ENCODE measurements around the gene C16orf92. TPM values are rescaled to one million over a fixed set of nuclear protein-coding genes. Genes with fewer than 3 reads are reported as not detected.
A peak's percentile ranks its signal among the peaks of the same experiment; 100 is the strongest.

Gene C16orf92
- total RNA-seq, 4 donors from 2014 or later, result not detected

DNA sequence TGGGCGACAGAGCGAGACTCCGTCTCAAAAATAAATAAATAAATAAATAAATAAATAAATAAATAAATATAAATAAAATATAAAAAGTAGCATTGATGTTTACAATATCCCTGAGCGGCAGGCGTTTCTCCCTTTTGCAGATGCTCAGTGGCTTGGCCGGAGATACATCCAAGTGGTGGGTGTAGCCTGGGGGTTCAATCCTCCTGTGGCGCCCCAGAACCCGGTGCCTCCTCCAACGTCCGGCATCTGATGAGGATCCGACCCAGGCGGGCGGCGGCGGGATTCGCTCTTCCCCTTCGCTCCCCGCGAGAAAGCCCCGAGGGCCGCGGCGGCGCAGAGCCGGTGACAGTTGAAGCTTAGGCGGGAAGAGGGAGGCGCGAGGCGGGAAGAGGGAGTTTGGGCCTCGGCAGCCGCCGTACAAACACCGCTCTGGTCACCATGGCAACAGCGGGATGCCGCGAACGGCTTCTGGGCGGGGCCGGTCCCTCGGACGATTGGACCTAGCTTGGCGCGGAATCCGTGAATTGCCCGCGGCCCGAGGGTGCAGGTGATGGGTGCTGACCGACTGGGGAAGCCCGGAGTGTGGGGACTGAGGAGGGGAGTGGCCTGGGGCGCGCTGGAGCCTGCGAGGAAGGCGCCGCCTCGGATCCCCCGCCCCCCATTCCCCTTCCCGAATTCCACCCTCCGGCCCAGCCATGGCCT is 29.8 kb downstream of the C16orf92 start:
- H3K4me3 ChIP-seq (replicated peaks in 1 of 3), result peak overlapping the region; percentile 11 to 58 (median 41)
- H3K9me3 ChIP-seq, result no peaks in the 10 kb centered on the region
- H3K27ac ChIP-seq, result peak overlapping the region in 1 of 3 donors; percentile 43
- no peaks in the 10 kb centered on the region for H3K27me3 ChIP-seq
- WGBS, 2 donors, result 6 to 9% methylated on average over 31 to 49 of the region's 58 CpGs
- H3K4me1 ChIP-seq, result peaks cover 15 to 23% of the 10 kb centered on the region in 2 donors
- DNase-seq, result peak; percentile 89 to 93
- intact Hi-C loops (cut with DNase I), result no loop called here
- no peaks in the 10 kb centered on the region for H3K36me3 ChIP-seq
- TF ChIP-seq, protein P1, sequence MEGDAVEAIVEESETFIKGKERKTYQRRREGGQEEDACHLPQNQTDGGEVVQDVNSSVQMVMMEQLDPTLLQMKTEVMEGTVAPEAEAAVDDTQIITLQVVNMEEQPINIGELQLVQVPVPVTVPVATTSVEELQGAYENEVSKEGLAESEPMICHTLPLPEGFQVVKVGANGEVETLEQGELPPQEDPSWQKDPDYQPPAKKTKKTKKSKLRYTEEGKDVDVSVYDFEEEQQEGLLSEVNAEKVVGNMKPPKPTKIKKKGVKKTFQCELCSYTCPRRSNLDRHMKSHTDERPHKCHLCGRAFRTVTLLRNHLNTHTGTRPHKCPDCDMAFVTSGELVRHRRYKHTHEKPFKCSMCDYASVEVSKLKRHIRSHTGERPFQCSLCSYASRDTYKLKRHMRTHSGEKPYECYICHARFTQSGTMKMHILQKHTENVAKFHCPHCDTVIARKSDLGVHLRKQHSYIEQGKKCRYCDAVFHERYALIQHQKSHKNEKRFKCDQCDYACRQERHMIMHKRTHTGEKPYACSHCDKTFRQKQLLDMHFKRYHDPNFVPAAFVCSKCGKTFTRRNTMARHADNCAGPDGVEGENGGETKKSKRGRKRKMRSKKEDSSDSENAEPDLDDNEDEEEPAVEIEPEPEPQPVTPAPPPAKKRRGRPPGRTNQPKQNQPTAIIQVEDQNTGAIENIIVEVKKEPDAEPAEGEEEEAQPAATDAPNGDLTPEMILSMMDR (IDR thresholded peaks at IDR 0.05), result no peak
- TF ChIP-seq POLR2A (IDR thresholded peaks at IDR 0.05), result no peak

DNA sequence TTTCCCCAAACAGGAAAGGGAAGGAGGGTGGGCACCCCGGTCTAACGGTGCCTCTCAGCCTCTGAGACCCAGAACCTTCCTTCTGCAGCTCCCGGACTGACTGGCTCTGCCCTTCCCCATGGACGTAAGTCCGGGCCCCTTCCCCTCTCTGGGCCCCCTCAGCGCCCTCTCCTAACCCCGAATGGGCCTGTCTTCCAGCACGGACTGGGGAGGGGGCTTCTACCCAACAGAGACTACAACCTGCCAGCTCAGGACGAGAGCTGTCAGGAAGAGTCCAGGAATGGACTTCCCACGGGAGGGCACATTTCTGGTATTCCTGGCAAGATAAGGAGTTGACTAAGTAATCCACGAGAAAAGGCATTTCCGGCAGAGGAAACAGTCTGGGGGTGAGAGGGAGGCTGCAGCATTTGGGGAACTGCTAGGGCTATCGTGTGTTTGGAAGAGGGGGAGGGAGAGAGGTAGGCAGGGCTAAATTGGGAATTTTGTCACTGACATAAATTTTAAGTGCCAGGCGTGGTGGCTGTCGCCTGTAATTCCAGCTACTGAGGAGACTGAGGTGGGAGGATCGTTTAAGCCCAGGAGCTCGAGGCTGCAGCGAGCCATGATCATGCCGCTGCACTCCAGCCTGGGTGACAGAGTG is 30.5 kb downstream of the C16orf92 start:
- H3K36me3 ChIP-seq, result no peaks in the 10 kb centered on the region
- WGBS, 2 donors, result 5 to 7% methylated on average over 18 to 19 of the region's 19 CpGs
- no peak for DNase-seq
- TF ChIP-seq, protein P1 (IDR thresholded peaks at IDR 0.05), result no peak
- no peak for TF ChIP-seq POLR2A (IDR thresholded peaks at IDR 0.05)
- peak overlapping the region; percentile 11 to 58 (median 41) for H3K4me3 ChIP-seq (replicated peaks in 1 of 3)
- peak overlapping the region in 1 of 3 donors; percentile 43 for H3K27ac ChIP-seq
- intact Hi-C loops (cut with DNase I), result no loop called here
- peaks cover 15 to 29% of the 10 kb centered on the region in 2 donors for H3K4me1 ChIP-seq
- H3K27me3 ChIP-seq, result no peaks in the 10 kb centered on the region
- no peaks in the 10 kb centered on the region for H3K9me3 ChIP-seq

DNA sequence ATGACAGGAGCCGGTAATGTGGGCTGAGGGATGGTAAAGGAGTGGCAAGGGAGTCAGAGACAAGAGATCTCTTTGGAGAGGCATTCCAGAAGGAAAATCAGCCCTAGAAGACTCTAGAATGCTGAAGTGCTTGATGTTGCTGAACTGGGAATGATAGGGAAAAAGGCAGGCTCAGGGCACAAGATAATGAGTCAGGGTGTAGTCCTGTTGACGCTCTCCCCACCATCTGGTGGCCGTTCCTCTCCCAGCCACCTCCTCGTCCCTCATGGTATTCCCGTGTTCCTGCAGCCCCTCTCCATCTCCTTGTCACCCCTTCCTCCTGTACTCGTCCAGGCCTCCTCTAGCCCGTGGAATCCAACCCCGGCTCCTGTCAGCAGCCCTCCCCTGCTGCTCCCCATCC is 31.5 kb downstream of the C16orf92 start:
- intact Hi-C loops (cut with DNase I), result no loop called here
- no peak overlapping the region for H3K4me3 ChIP-seq (replicated peaks in 1 of 3)
- H3K36me3 ChIP-seq, result no peaks in the 10 kb centered on the region
- no peaks in the 10 kb centered on the region for H3K27me3 ChIP-seq
- H3K27ac ChIP-seq, result no peak overlapping the region
- TF ChIP-seq, protein P1 (IDR thresholded peaks at IDR 0.05), result no peak
- TF ChIP-seq POLR2A (IDR thresholded peaks at IDR 0.05), result no peak
- no peaks in the 10 kb centered on the region for H3K9me3 ChIP-seq
- H3K4me1 ChIP-seq, result peaks cover 15 to 29% of the 10 kb centered on the region in 2 donors
- DNase-seq, result no peak
- 81 to 89% methylated on average over 8 of the region's 8 CpGs for WGBS, 2 donors

DNA sequence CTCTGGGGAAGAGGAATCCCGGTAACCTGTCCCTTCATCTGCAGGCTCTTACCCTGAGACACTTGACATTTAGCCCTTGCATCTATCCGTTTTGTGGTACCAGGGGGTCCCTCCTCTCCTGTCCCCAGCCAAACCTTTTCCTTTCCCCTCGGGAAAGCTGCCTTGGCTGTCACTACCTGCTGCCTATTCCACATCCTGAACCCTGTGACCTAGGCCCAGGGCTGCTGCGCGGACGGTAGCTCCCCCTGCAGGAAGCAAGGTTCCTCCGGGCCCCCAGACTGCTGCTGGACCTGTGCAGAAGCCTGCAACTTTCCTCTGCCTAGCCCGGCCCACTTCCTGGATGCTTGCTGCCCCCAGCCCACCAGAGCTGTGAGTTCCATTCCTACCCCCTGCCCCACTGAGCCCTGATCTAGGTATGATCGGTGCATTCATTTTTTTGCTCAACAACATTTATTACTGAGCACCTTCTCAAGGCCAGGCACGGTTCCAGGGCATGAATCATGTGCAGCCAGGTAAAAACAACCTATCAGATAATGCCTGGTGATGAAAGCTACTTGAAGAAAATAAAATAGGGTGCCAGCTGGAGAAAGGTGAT is 32.1 kb downstream of the C16orf92 start:
- H3K9me3 ChIP-seq, result no peaks in the 10 kb centered on the region
- H3K27ac ChIP-seq, result no peak overlapping the region
- peak; percentile 80 to 84 for DNase-seq
- H3K36me3 ChIP-seq, result no peaks in the 10 kb centered on the region
- no peak for TF ChIP-seq POLR2A (IDR thresholded peaks at IDR 0.05)
- TF ChIP-seq, protein P1 (IDR thresholded peaks at IDR 0.05), result peak in 5 of 6 experiments; percentile 10 to 36 (median 16)
- H3K27me3 ChIP-seq, result no peaks in the 10 kb centered on the region
- no peak overlapping the region for H3K4me3 ChIP-seq (replicated peaks in 1 of 3)
- intact Hi-C loops (cut with DNase I), result no loop called here
- 33 to 46% methylated on average over 6 to 10 of the region's 10 CpGs for WGBS, 2 donors
- H3K4me1 ChIP-seq, result peaks cover 15 to 29% of the 10 kb centered on the region in 2 donors

DNA sequence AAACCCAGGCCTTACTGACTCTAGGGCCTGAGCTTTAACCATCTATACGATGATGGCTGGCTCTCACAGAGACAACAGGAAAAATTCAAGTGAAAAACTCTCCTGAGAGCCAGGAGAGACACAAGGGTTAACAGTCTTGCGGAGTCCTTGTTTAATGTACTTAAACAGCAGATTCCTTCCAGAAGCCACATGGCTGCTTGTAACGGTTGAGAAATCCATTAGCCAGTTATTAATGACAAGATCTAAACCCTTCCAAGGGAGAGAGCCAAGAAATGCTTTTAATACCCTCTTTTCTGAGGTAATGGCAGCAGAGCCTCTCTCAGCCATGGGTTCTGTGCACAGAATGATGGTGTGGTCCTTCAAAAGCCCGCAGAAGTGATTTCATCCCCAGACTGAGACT is 37.3 kb downstream of the C16orf92 start:
- TF ChIP-seq, protein P1 (IDR thresholded peaks at IDR 0.05), result no peak
- TF ChIP-seq POLR2A (IDR thresholded peaks at IDR 0.05), result no peak
- no peak for DNase-seq
- Histone ChIP-seq H3K27ac (no peak overlapping the region), H3K27me3 (no peaks in the 10 kb centered on the region), H3K4me1 (peaks cover 7 to 27% of the 10 kb centered on the region in 2 donors), H3K36me3 (no peaks in the 10 kb centered on the region), H3K4me3 (replicated peaks in 1 of 3) (no peak overlapping the region), H3K9me3 (no peaks in the 10 kb centered on the region)
- 60 to 61% methylated on average over 4 of the region's 4 CpGs for WGBS, 2 donors
- intact Hi-C loops (cut with DNase I), result no loop called here
